Fibroblast of skin of back (primary cell): ENCODE measurements around the gene RNF214.
"Not testable (repeated sequence)": the region's sequence is repeated elsewhere in the genome, so short reads cannot be mapped to it uniquely, and the experiment has no call there.

Source experiments
- DNase-seq: peaks from one replicate; pipeline ENCODE4 v3.0.0-alpha.2; 2013

The RNF214 gene

GRCh38 chr11:117230999-117231841, 1.3 kb upstream of the RNF214 start:
- DNase-seq: no peak

GRCh38 chr11:117231842-117232091, 704 bp upstream of the RNF214 start, which contains the start of gene PCSK7:
Gene PCSK7 (minus strand): TSS chr11:117232073. CDS start chr11:117229844, 2,229 bp downstream.
- no peak for DNase-seq

- no peak for DNase-seq
Observed at GRCh38 chr11:117232911-117233409, 489 bp downstream of the RNF214 start.

GRCh38 chr11:117238221-117238620, 5.8 kb downstream of the RNF214 start:
- no peak for DNase-seq

GRCh38 chr11:117239295-117239694, 6.8 kb downstream of the RNF214 start:
- DNase-seq: peak; percentile 93

- no peak for DNase-seq
Observed at GRCh38 chr11:117248341-117248740, 15.9 kb downstream of the RNF214 start.

- no peak for DNase-seq
Observed at GRCh38 chr11:117249571-117249970, 17.1 kb downstream of the RNF214 start.

- DNase-seq: no peak
Observed at GRCh38 chr11:117251506-117251905, 19.0 kb downstream of the RNF214 start.

- DNase-seq: no peak
Observed at GRCh38 chr11:117255966-117256365, 23.5 kb downstream of the RNF214 start.

- DNase-seq: peak; percentile 75
Observed at GRCh38 chr11:117256573-117256972, 24.1 kb downstream of the RNF214 start.

- no peak for DNase-seq
Observed at GRCh38 chr11:117258576-117258975, 26.1 kb downstream of the RNF214 start.

- DNase-seq: peak; percentile 84
Observed at GRCh38 chr11:117259417-117259816, 26.9 kb downstream of the RNF214 start.

GRCh38 chr11:117264624-117265323, 32.3 kb downstream of the RNF214 start:
- DNase-seq: not testable (repeated sequence)

GRCh38 chr11:117265745-117266144, 33.3 kb downstream of the RNF214 start:
- DNase-seq: no peak

GRCh38 chr11:117269856-117270255, 37.4 kb downstream of the RNF214 start:
- no peak for DNase-seq

- DNase-seq: no peak
Observed at GRCh38 chr11:117271208-117271607, 38.7 kb downstream of the RNF214 start.

- DNase-seq: not testable (repeated sequence)
Observed at GRCh38 chr11:117272175-117272574, 39.7 kb downstream of the RNF214 start.

GRCh38 chr11:117273550-117274289, 41.2 kb downstream of the RNF214 start:
- DNase-seq: peak; percentile 91

GRCh38 chr11:117278347-117278746, 45.9 kb downstream of the RNF214 start:
- DNase-seq: no peak

- no peak for DNase-seq
Observed at GRCh38 chr11:117279711-117280376, 47.4 kb downstream of the RNF214 start.

GRCh38 chr11:117281159-117281558, 48.7 kb downstream of the RNF214 start:
- peak; percentile 99 for DNase-seq

- no peak for DNase-seq
Observed at GRCh38 chr11:117281869-117282268, 49.4 kb downstream of the RNF214 start.

GRCh38 chr11:117282956-117283355, 50.5 kb downstream of the RNF214 start:
- DNase-seq: no peak
